Ovary (tissue), 9 donors: ENCODE data around the gene JAKMIP3. TPM values are rescaled to one million over a fixed set of nuclear protein-coding genes. Genes with fewer than 3 reads are reported as not detected.

Source experiments
- DNase-seq, 5 donors: peaks; one replicate each; pipeline ENCODE4 v3.0.0-alpha.2; 2019 to 2020
- H3K27ac ChIP-seq, 2 donors: fragments of 200-600 bp; one replicate each; pipeline versions ENCODE4 v1.5.1 to v1.8.0; 2019 to 2022
- H3K27me3 ChIP-seq: fragments of 200-600 bp; one replicate; pipeline ENCODE4 v1.8.0; 2022
- H3K36me3 ChIP-seq: fragments of 200-600 bp; sonication (generic); one replicate; pipeline ENCODE4 v1.5.1; 2019
- H3K4me1 ChIP-seq: one replicate; pipeline ENCODE4 v1.8.1; 2013; ENCODE audit warnings: mild to moderate bottlenecking, moderate library complexity; ENCODE audit not compliant: insufficient read depth
- H3K4me3 ChIP-seq: fragments of 200-600 bp; sonication (generic); one replicate; pipeline ENCODE4 v1.5.1; 2017
- H3K9me3 ChIP-seq, 2 donors: fragments of 200-600 bp in 1 of 2; sonication (generic) in 1 of 2; one replicate each; pipeline versions ENCODE4 v1.5.1 to v1.8.1; 2013 to 2019; ENCODE audit warnings: mild to moderate bottlenecking in 1 of 2, moderate library complexity in 1 of 2
- EP300 ChIP-seq: sonication (generic); formaldehyde crosslinking; IDR thresholded peaks from one replicate; pipeline ENCODE4 v1.6.1; 2017; ENCODE audit warnings: antibody characterized with exemption
- POLR2A ChIP-seq: fragments of 450-650 bp; IDR thresholded peaks from one replicate; pipeline ENCODE4 v1.6.1; 2017; ENCODE audit warnings: antibody characterized with exemption, mild to moderate bottlenecking, moderate library complexity
- WGBS, 3 donors: extraction: QIAGEN DNeasy Blood & Tissue Kit in 1 of 3; methylation state at CpG; one replicate each; pipeline versions ENCODE4 v1.1.5 to v1.1.7; 2013 to 2017; 5-methylcytosine and 5-hydroxymethylcytosine counted together
- intact Hi-C, 4 donors: fragments of 100-400 bp; cut with DNase I; formaldehyde crosslinking; loops; one replicate each; pipeline versions ENCODE4 v1.11.0 to v1.15.1; 2022 to 2023
- polyA plus RNA-seq, 2 donors: library from polyadenylated mRNA; stranded (reverse); fragments of 200-250 nt in 1 of 2; fragments of 350-450 nt in 1 of 2; fragmentation: Illumina TruSeq in 1 of 2; extraction: RNeasy Lipid Tissue Mini Kit (QIAGEN cat#74804) in 1 of 2; gene quantifications; one replicate each; pipeline ENCODE4 v1.2.3, GENCODE V29; 2013 to 2014
- total RNA-seq, 7 donors: library from RNA; depleted of rRNA in 2 of 7; stranded (reverse); fragments of >200 nt in 2 of 7; fragmentation: NEBNext Ultra II Directional in 3 of 7; extraction: Animal tissue kit (Norgen Biotek cat#: 25700) in 3 of 7; gene quantifications; one replicate each; pipeline versions ENCODE4 v1.1.0 to v1.2.4, GENCODE V29; 2016 to 2023
- TF ChIP-seq, protein P1 (sequence below), 3 donors: fragments of 450-650 bp in 2 of 3; fragments of 200-600 bp in 1 of 3; IDR thresholded peaks; one replicate each; pipeline versions ENCODE4 v1.5.1 to v1.8.0; 2016 to 2022; ENCODE audit warnings: antibody characterized with exemption in 3 of 3, mild to moderate bottlenecking in 1 of 3
- donor health status: DM: no; HTN: no; CAD: no; lungs with moderate emphysema.
- donor health status: DM: no; HTN: no; CAD: no.
- donor health status: Bipolar disorder and iron deficiency.
- donor health status: DM: yes; HTN: yes; CAD: no.
- donor health status: DM: no; HTN: no; CAD: no.
- donor health status: DM: yes; HTN: yes; CAD: no.

JAKMIP3 gene
- total and polyA plus RNA-seq, 9 donors: 0.48 to 2.5 (median 1.5) TPM

DNA sequence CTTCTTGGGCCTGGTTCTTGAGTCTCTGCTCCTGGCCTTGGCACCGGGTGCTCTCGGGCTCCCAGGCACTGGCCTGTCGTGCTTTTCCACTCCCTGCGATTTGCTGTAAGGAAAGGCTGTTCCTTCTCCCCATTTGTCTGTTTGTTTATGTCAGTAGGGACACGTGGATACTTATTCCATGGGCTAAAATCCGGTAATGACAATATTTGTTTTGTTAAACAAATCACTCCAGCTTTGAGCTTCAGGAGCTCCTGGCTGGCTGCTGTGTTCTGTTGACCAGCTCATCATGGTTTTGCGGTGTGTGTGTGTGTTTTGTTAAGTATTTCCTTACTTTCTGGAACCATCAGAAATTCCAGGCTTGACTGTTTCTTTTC lies 17.5 kb upstream of the JAKMIP3 start:
- TF ChIP-seq POLR2A: no peak
- no peak for TF ChIP-seq EP300
- TF ChIP-seq, protein P1, sequence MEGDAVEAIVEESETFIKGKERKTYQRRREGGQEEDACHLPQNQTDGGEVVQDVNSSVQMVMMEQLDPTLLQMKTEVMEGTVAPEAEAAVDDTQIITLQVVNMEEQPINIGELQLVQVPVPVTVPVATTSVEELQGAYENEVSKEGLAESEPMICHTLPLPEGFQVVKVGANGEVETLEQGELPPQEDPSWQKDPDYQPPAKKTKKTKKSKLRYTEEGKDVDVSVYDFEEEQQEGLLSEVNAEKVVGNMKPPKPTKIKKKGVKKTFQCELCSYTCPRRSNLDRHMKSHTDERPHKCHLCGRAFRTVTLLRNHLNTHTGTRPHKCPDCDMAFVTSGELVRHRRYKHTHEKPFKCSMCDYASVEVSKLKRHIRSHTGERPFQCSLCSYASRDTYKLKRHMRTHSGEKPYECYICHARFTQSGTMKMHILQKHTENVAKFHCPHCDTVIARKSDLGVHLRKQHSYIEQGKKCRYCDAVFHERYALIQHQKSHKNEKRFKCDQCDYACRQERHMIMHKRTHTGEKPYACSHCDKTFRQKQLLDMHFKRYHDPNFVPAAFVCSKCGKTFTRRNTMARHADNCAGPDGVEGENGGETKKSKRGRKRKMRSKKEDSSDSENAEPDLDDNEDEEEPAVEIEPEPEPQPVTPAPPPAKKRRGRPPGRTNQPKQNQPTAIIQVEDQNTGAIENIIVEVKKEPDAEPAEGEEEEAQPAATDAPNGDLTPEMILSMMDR (IDR thresholded peaks at IDR 0.05): no peak
- Histone ChIP-seq H3K27me3 (no peaks in the 10 kb centered on the region), H3K36me3 (no peaks in the 10 kb centered on the region), H3K27ac (no peak overlapping the region), H3K4me1 (no peaks in the 10 kb centered on the region), H3K9me3 (no peaks in the 10 kb centered on the region), H3K4me3 (no peak overlapping the region)
- intact Hi-C loops: loop anchor here in 1 of 4 donors (5.0 kb wide), 1 partner anchor 261 kb away; no protein-coding TSS in a partner anchor
- 54 to 75% (median 56%) methylated on average over 7 of the region's 7 CpGs for WGBS, 3 donors
- DNase-seq: no peak

DNA sequence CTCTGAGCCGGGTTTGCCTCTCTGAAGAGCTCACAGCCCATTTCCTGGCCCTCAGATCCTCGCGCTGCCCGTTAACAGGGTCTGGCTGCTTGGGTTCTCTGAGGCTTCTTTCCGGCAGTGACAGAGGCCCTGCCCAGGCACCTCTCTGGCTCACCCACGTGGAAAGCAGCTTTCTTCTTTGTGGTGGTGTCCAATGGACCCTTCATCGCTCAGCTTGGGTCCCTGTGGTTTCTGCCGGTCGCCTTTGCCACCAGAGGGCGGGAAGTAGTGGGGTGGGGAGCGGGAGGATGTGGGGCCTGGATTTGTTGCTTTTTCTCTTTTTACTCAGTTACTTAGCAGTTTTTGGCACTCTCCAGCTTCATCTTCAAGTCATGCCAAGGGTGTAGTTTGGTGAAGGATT lies 15.6 kb upstream of the JAKMIP3 start:
- Histone ChIP-seq H3K9me3 (no peaks in the 10 kb centered on the region), H3K27me3 (no peaks in the 10 kb centered on the region), H3K4me1 (no peaks in the 10 kb centered on the region), H3K27ac (no peak overlapping the region), H3K36me3 (no peaks in the 10 kb centered on the region), H3K4me3 (no peak overlapping the region)
- no peak for TF ChIP-seq EP300
- TF ChIP-seq, protein P1 (IDR thresholded peaks at IDR 0.05): no peak
- no peak for TF ChIP-seq POLR2A
- intact Hi-C loops: no loop called here
- no peak for DNase-seq
- WGBS, 3 donors: 71 to 75% (median 73%) methylated on average over 11 of the region's 11 CpGs

DNA sequence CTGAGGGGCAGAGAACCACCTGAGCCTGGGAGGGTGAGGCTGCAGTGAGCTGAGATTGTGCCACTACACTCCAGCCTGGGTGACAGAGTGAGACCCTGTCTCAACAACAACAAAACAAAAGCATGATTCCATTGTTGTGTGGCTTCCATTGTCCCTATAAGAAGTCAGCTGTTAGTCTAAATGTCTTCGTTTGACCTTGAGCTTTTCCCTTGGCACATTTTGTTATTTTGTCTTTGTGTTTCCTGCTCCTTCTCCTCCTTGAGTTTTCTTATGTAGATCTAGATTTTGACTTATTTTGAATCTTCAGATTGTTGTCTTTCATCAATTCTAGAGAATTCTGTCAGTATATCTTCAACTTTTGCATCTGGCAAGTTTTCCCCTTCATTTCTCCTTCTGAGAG lies 13.6 kb upstream of the JAKMIP3 start:
- H3K36me3 ChIP-seq: no peaks in the 10 kb centered on the region
- intact Hi-C loops: no loop called here
- 83 to 96% (median 84%) methylated on average over 1 of the region's 1 CpG for WGBS, 3 donors

DNA sequence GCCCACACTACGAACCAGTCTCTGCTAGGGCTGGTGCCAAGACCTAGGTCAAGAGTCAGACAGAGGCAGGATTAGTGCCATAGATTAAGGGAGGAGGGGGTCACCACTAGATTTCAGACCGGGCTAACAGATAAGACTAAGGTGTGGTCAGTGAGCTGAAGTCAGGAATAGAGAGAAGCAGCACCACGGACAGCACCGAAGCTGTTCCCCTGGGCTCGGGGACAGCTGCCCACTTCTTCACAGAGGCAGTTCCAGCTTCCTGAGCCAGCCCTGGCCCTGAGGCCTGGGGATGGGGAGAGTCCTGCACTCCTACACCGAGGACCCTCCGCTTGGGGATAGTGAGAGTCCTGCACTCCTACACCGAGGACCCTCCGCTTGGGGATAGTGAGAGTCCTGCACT lies 11.2 kb upstream of the JAKMIP3 start:
- Histone ChIP-seq H3K4me3 (no peak overlapping the region), H3K4me1 (no peaks in the 10 kb centered on the region), H3K27ac (no peak overlapping the region), H3K9me3 (no peaks in the 10 kb centered on the region), H3K36me3 (no peaks in the 10 kb centered on the region), H3K27me3 (no peaks in the 10 kb centered on the region)
- intact Hi-C loops: no loop called here
- WGBS, 3 donors: 43 to 51% (median 44%) methylated on average over 9 of the region's 9 CpGs
- DNase-seq: no peak
- TF ChIP-seq, protein P1 (IDR thresholded peaks at IDR 0.05): no peak
- TF ChIP-seq EP300 (no peak), POLR2A (no peak)

More for the DNA sequence above, 13.6 kb upstream of the JAKMIP3 start:
- DNase-seq: no peak
- Histone ChIP-seq H3K27ac (no peak overlapping the region), H3K9me3 (no peaks in the 10 kb centered on the region), H3K4me1 (no peaks in the 10 kb centered on the region), H3K4me3 (no peak overlapping the region), H3K27me3 (no peaks in the 10 kb centered on the region)
- TF ChIP-seq POLR2A (no peak), EP300 (no peak)

DNA sequence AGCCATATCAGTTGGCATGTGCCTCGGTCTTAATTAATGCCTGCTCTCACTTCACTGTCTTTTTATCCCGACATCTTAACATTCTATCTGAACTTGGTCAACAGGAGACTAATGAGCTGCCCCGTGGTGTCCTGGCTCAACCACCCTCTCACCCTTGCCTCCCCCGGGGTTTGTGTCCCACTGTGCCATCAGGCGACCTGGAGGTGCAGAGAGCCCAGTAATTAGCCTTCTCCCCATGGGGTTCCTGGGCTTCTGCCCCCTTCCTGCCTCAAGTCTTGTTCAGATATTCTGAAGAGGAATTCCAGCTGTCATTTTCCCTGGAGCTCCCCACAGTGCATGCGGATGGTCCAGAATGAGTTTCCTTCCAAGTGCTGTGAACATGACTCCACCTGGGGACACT lies 10.1 kb upstream of the JAKMIP3 start:
- TF ChIP-seq, protein P1 (IDR thresholded peaks at IDR 0.05): no peak
- TF ChIP-seq POLR2A (no peak), EP300 (no peak)
- H3K27me3 ChIP-seq: no peaks in the 10 kb centered on the region
- 78 to 81% (median 79%) methylated on average over 6 of the region's 6 CpGs for WGBS, 3 donors

More for the DNA sequence above, 10.1 kb upstream of the JAKMIP3 start:
- Histone ChIP-seq H3K36me3 (no peaks in the 10 kb centered on the region), H3K9me3 (no peaks in the 10 kb centered on the region), H3K4me3 (no peak overlapping the region), H3K27ac (no peak overlapping the region), H3K4me1 (no peaks in the 10 kb centered on the region)
- DNase-seq: no peak
- intact Hi-C loops: no loop called here
